Choroid plexus epithelial cell (primary cell): Measurements from ENCODE around the gene NKX1-1.

ENCODE experiments used
- DNase-seq: peaks from one replicate; pipeline ENCODE4 v3.0.0-alpha.2; 2010; ENCODE audit warnings: low read depth
- H3K4me3 ChIP-seq: 2 replicates; pipeline ENCODE4 v1.5.1; 2011; ENCODE audit warnings: low read depth, mild to moderate bottlenecking, control low read depth, low read length, moderate library complexity
- TF ChIP-seq, protein P1 (sequence below): conservative IDR thresholded peaks from 2 replicates; pipeline ENCODE4 v1.5.1; 2011; ENCODE audit warnings: low read depth, mild to moderate bottlenecking, control low read depth, inconsistent platforms, low read length, moderate library complexity

NKX1-1 gene

DNA sequence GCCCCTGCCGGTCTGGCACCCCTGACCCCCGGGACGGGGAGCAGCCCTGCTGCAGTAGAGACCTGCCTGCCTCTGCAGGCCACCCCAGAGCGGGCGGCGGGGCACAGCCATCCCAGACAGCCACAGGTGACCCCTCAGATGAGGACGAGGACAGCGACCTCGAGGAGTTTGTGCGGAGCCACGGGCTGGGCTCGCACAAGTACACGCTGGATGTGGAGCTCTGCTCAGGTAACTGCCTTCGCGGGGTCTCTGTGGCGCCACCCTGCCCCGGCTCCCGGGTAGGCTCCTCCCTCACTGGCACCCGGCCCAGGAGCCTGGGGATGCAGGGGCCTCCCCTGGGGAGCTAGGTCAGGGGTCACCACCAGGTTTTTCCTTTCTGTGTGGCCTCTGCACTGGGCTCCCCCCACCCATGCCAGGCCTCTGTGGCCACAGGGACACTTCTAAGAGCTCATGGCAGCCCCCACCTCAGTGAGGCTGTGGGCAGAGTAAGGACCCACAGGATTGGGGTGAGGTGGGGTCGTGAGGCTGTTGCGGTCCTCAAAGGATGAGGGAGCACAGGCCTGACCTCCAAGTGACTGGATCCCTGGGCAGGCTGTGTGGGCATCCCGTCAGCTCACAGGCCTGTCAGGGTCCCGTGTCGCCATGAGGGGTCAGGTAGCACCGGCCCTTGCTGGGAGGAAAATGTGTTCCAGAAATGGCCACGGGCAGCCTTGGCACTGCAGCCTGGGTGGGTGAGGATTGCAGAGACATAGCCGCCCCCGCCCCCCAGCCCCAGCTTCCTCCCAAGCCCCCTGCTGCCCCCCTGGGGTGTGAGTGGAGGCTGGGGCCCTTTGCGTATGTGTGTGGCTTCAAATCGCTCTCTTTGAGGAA lies 52.8 kb downstream of the NKX1-1 start:
- TF ChIP-seq, protein P1, sequence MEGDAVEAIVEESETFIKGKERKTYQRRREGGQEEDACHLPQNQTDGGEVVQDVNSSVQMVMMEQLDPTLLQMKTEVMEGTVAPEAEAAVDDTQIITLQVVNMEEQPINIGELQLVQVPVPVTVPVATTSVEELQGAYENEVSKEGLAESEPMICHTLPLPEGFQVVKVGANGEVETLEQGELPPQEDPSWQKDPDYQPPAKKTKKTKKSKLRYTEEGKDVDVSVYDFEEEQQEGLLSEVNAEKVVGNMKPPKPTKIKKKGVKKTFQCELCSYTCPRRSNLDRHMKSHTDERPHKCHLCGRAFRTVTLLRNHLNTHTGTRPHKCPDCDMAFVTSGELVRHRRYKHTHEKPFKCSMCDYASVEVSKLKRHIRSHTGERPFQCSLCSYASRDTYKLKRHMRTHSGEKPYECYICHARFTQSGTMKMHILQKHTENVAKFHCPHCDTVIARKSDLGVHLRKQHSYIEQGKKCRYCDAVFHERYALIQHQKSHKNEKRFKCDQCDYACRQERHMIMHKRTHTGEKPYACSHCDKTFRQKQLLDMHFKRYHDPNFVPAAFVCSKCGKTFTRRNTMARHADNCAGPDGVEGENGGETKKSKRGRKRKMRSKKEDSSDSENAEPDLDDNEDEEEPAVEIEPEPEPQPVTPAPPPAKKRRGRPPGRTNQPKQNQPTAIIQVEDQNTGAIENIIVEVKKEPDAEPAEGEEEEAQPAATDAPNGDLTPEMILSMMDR, result no peak
- no peak overlapping the region for H3K4me3 ChIP-seq
- no peak for DNase-seq
